GM18909 (cell line): ENCODE results near the gene SUCLG1.
"Not testable (repeated sequence)": the region's sequence is repeated elsewhere in the genome, so short reads cannot be mapped to it uniquely, and the experiment has no call there.

Source experiments
- ATAC-seq: cut with Tn5 transposase; IDR thresholded peaks from one replicate; pipeline ENCODE4 v1.9.1; 2021; ENCODE audit warnings: mild to moderate bottlenecking; ENCODE audit not compliant: unreplicated experiment, poor library complexity

Gene SUCLG1

GRCh38 chr2:84472423-84472822, 13.3 kb upstream of the SUCLG1 start:
- not testable (repeated sequence) for ATAC-seq

- no peak for ATAC-seq
These were observed 8.3 kb upstream of the SUCLG1 start for GRCh38 chr2:84467389-84467788.

- no peak for ATAC-seq
These were observed 2.2 kb upstream of the SUCLG1 start for GRCh38 chr2:84461310-84461709.

- no peak for ATAC-seq
These were observed 1.6 kb upstream of the SUCLG1 start for GRCh38 chr2:84460670-84461069.

- no peak for ATAC-seq
These were observed 907 bp upstream of the SUCLG1 start for GRCh38 chr2:84459944-84460429.

- peak; percentile 38 for ATAC-seq
These were observed 496 bp downstream of the SUCLG1 start for GRCh38 chr2:84458551-84459017.

- no peak for ATAC-seq
These were observed 1.4 kb downstream of the SUCLG1 start for GRCh38 chr2:84457686-84458085.

- ATAC-seq: no peak
These were observed 2.9 kb downstream of the SUCLG1 start for GRCh38 chr2:84456156-84456555.

- no peak for ATAC-seq
These were observed 4.5 kb downstream of the SUCLG1 start for GRCh38 chr2:84454581-84454980.

GRCh38 chr2:84452624-84453023, 6.5 kb downstream of the SUCLG1 start:
- no peak for ATAC-seq

GRCh38 chr2:84451579-84451978, 7.5 kb downstream of the SUCLG1 start:
- ATAC-seq: no peak

- no peak for ATAC-seq
These were observed 8.5 kb downstream of the SUCLG1 start for GRCh38 chr2:84450288-84451227.

GRCh38 chr2:84449711-84450110, 9.4 kb downstream of the SUCLG1 start:
- ATAC-seq: no peak

GRCh38 chr2:84449055-84449454, 10.0 kb downstream of the SUCLG1 start:
- ATAC-seq: no peak

GRCh38 chr2:84443477-84443876, 15.6 kb downstream of the SUCLG1 start:
- no peak for ATAC-seq

GRCh38 chr2:84442888-84443287, 16.2 kb downstream of the SUCLG1 start:
- ATAC-seq: peak; percentile 51

- ATAC-seq: no peak
These were observed 17.6 kb downstream of the SUCLG1 start for GRCh38 chr2:84441505-84441904.

GRCh38 chr2:84441036-84441435, 18.0 kb downstream of the SUCLG1 start:
- ATAC-seq: no peak

GRCh38 chr2:84435345-84436025, 23.6 kb downstream of the SUCLG1 start:
- no peak for ATAC-seq

- ATAC-seq: no peak
These were observed 29.8 kb downstream of the SUCLG1 start for GRCh38 chr2:84429328-84429727.
